CMK (cell line): ENCODE measurements around the gene MFAP2.
"Not testable (repeated sequence)": the region's sequence is repeated elsewhere in the genome, so short reads cannot be mapped to it uniquely, and the experiment has no call there.

Experiments used
- DNase-seq: peaks from one replicate; pipeline ENCODE4 v3.0.0-alpha.2; 2010; ENCODE audit warnings: low read depth

MFAP2 gene

DNA sequence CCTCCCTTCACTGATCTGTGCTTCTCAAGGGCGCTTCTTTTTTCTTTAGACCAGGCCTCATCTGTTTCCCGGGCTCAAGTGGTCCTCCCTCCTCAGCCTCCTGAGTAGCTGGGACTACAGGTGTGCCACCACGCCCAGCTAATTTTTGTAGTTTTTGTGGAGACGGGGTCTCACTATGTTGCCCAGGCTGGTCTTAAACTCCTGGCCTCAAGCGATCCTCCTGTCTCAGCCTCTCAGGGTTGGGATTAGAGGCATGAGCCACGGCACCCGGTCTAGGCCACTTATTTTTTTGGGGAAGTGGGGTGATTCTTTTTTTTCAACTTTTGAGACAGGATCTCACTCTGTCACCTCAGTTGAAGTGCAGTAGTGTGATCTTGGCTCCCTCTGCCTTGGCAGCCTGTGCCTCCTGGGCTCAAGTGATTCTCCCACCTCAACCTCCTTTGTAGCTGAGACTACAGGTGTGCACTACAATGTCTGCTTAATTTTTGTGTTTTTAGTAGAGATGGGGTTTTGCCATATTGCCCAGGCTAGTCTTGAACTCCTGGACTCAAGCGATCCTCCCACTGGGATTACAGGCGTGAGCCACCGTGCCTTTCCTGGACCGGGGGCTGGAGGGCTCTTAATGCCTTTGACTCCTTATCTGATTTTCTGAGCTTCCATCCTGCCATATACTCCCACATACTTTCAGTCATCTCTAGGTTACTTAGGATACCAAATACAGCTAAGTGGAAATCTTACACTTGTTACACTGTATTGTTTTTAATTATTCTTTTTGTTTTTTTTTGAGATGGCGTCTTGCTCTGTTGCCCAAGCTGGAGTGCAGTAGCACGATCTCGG, 18.9 kb downstream of the MFAP2 start:
- no peak for DNase-seq

DNA sequence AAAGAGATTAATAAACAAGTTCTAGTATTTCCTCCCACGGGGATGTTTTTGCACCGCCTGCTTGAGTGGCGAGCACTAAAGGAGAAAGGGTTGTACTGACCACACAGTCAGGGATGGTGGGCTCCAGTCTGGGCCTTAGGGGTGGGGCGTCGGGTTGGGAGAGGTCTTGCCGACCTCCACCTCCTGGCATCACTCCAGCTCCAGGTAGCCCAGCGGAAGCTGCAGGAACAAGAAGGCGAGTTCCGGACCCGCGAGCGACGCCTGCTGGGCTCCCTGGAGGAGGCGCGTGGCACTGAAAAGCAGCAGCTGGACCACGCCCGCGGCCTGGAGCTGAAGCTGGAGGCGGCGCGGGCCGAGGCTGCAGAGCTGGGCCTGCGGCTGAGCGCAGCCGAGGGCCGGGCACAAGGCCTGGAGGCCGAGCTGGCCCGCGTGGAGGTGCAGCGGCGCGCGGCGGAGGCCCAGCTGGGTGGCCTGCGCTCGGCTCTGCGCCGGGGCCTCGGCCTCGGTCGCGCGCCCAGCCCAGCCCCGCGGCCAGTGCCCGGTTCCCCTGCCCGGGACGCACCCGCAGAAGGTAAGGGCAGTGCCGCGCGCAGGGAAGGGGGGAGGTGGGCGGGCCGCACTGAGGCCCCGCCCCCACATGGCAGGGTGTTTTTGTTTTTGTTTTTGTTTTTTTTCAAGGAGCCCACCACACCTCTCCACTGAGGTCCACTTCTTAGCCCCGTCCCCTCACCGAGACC, 19.7 kb downstream of the MFAP2 start:
- DNase-seq: peak; percentile 38

DNA sequence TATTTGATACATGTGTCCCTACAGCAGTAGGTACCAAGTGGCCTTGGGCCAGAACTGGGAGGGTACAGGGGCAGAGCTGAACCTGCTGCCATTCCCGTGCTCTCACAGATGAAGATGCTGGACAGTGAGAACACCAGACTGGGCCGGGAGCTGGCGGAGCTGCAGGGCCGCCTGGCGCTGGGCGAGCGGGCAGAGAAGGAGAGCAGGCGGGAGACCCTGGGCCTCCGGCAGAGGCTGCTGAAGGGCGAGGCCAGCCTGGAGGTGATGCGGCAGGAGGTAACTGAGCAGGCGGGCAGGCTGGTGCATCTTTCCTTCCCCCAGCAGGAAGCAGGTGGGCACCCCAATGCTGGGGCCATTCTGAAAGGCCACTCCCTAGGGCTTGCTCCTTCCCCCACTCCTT, 21.9 kb downstream of the MFAP2 start:
- no peak for DNase-seq

DNA sequence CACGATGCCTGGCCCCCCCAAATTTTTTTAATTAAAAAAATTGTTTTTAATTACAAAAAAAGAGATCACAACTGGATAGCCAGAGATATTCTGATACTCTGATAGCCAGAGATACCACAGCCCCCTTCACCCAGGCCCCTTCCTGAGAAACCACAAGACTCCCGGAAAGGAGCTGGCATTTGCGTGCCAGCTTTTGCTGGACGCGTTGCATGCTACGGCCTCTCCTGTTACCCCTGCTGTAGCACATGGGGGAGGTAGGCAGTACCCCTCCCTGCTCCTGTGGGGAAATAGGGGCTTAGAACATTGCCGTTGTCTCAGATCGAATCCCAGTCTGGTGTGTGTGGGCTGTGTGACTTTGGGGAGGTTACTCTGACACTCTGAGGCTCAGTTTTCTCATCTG, 22.7 kb downstream of the MFAP2 start:
- no peak for DNase-seq

DNA sequence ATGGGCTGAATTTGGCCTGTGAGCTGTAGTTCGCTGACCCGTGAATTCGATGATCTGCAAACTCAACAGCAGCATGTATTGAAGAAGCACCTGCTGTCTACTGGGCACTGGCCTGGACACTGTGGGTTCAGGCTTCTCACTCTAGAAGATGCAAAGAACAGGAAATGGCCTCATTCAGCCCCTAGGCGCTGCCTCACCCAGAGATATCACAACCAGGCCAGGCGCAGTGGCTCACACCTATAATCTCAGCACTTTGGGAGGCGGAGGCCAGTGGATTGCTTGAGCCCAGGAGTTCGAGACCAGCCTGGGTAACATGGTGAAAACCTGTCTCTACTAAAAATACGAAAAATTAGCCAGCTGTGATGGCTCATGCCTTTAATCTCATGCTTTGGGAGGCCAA, 23.6 kb downstream of the MFAP2 start:
- DNase-seq: no peak

DNA sequence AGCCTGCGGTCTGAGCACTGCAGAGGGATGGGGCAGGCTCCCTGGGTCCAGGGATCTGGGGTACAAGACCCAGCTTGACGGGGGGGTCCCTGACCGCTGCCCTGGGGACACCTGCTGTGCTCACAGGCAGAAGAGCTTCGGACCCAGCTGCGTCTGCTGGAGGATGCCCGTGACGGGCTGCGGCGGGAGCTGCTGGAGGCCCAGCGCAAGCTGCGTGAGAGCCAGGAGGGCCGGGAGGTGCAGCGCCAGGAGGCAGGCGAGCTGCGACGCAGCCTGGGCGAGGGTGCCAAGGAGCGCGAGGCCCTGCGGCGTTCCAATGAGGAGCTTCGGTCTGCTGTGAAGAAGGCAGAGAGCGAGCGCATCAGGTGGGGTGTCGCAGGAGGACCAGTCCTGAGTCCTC, 25.2 kb downstream of the MFAP2 start:
- DNase-seq: no peak

DNA sequence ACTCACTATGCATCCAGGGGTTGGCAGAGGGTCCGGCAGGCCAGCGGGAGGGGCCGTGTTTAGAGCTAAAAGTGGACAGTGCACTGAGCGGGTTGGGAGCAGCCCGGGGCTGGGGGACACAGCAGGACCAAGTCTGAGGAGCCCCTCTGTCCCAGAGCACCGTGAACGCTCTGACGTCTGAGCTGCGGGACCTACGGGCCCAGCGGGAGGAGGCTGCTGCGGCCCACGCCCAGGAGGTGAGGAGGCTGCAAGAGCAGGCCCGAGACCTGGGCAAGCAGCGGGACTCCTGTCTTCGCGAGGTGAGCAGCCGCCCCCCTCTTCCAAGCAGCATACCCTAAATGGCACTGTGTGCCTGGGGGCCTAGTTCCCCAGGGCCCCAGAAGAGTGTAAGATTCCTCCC, 25.8 kb downstream of the MFAP2 start:
- no peak for DNase-seq

DNA sequence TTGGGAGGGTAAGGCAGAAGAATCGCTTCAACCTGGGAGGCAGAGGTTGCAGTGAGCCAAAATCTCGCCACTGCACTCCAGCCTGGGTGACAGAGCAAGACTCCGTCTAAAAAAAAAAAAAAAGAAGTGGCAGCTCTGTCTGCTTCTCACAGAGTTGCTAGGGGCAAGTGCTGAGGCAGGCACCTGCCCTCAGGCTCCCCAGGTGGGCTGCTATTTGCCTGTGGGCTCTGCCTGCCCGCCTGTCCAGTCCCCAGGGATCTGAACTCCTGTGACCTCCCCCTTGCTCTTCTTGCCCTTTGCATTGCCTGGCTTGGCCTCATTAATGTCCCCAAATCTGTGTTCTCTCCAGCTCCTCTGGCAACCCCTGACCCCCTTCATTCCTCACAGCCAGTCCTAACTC, 28.0 kb downstream of the MFAP2 start:
- DNase-seq: not testable (repeated sequence)

DNA sequence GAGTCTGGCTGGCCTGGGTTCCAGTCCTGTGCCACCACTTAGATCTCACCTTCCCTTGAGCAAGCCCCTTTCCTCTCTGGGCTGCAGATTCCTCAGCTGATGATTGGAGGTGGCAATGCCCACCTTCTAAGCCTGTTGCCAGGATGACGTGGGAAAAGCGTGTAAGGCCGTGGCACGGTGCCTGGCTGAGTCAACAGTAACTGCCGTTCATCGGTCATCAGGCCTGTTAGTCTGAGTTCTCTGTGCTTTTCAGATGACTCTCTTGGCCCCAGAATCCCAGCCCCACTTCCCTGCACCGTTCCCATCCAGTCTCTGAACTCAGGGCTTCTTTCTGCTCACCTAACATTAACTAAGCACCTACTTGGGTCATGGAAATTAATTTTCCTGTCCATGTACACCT, 31.4 kb downstream of the MFAP2 start:
- not testable (repeated sequence) for DNase-seq

DNA sequence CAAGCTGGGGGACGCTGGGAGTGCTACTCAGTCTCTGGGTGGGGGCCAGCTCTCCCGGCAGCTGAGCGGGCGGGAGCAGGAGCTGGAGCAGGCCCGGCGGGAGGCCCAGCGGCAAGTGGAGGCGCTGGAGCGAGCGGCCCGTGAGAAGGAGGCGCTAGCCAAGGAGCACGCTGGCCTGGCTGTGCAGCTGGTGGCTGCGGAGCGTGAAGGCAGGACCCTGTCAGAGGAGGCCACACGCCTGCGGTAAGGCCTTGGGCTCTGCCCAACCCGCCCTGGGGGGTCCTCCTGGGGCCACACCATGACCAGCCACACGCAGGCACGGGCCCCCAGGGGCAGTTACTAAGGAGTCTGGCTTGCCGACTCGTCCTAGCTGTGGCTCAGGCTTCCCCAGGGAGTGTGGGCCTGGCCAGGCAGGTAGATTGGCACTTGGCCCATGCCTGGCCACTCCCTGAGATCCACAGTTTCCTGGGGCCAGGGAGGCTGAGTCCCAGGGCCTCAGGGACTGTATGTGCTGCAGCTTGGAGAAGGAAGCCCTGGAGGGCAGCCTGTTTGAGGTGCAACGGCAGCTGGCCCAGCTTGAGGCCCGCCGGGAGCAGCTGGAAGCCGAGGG, 32.0 kb downstream of the MFAP2 start:
- not testable (repeated sequence) for DNase-seq

DNA sequence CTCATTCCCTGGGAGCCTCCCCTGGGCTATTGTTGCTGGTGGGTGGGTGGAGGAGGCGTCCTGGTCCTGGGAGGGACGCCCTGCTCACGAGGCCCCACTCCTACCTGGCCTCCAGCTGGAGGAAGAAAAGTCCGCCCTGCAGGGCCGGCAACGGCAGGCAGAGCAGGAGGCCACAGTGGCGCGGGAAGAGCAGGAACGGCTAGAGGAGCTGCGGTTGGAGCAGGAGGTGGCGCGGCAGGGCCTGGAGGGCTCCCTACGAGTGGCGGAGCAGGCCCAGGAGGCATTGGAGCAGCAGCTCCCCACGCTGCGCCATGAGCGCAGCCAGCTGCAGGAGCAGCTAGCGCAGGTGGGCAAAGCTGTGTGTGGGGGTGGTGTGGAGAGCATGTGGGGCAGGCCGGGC, 33.8 kb downstream of the MFAP2 start:
- DNase-seq: no peak

DNA sequence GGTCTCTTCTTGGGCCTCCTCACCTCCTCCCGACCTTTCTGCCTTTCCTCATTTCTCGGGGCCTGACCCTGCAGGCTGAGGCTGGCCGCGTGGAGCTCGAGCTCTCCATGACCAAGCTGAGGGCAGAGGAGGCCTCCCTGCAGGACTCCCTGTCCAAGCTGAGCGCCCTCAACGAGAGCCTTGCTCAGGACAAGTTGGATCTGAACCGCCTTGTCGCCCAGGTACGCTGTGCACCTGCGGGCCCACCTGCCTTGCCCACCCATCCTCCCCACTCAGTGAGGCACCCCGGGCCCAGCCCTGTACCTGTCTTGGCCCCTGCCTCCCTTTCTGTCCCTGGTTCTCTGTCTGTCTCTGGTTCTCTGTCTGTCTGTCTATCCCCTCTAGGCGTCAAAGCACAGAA, 34.2 kb downstream of the MFAP2 start:
- DNase-seq: not testable (repeated sequence)

DNA sequence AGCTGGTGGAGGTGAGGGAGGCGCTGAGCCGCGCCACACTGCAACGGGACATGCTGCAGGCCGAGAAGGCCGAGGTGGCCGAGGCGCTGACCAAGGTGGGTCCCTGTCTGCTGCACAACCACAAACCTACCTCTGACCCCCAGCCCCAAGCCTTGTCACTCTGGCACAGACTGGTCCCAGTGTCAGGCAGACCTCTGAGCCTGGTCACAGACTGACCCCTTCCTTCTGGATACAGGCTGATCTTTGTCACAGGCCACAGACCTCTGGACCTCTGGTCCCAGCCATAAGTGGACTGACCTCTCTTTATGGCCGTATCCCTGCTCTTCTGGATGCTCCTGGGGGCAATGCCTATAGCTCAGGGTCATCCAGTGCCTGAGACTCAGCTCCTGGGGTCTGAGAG, 34.9 kb downstream of the MFAP2 start:
- not testable (repeated sequence) for DNase-seq

DNA sequence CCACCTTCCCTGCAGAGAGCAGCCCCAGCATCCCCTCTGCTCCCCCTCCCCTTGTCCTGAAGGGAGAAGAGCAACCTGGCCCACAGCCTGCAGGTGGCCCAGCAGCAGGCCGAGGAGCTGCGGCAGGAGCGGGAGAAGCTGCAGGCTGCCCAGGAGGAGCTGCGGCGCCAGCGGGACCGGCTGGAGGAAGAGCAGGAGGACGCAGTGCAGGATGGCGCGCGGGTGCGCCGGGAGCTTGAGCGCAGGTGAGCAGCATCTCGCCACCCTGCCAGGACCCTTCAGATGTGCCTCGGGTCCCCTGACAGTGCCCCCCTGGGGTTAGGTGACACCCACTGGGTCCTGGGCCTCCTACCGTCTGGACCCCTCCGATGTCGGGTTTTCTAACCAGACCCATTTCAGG, 36.4 kb downstream of the MFAP2 start:
- no peak for DNase-seq

DNA sequence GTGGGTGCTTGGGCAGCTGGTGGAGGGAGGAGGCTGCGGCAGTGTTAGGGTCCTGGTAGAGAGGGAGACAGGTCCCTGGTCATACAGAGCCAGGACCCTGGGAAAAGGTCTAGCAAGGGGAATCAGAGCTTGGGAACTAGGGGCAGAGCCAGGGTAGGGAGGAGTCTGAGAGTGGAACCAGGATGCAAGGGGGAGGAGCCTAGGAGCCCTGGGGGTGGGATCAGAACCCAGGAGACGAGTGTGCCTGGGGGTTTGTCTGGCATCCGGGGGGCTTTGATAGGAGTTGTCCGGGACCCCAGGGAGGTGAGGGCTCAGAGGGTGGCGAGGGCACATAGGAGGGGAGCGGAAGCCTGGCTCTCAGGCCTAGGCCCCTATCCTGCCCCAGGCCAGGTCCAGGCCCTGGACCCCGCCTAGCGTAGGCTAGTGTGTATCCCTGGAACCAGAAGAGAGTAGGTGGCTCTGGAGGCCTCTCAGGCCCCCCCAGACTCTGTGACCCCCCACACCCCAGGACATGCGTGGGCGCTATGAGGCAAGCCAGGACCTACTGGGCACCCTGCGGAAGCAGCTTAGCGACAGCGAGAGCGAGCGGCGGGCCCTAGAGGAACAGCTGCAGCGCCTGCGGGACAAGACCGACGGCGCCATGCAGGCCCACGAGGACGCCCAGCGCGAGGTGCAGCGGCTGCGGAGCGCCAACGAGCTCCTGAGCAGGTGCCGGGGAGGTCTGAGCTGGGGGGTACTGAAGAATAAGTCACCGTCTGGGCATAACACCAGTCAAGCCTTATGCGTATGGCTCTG, 40.8 kb downstream of the MFAP2 start:
- DNase-seq: not testable (repeated sequence)

DNA sequence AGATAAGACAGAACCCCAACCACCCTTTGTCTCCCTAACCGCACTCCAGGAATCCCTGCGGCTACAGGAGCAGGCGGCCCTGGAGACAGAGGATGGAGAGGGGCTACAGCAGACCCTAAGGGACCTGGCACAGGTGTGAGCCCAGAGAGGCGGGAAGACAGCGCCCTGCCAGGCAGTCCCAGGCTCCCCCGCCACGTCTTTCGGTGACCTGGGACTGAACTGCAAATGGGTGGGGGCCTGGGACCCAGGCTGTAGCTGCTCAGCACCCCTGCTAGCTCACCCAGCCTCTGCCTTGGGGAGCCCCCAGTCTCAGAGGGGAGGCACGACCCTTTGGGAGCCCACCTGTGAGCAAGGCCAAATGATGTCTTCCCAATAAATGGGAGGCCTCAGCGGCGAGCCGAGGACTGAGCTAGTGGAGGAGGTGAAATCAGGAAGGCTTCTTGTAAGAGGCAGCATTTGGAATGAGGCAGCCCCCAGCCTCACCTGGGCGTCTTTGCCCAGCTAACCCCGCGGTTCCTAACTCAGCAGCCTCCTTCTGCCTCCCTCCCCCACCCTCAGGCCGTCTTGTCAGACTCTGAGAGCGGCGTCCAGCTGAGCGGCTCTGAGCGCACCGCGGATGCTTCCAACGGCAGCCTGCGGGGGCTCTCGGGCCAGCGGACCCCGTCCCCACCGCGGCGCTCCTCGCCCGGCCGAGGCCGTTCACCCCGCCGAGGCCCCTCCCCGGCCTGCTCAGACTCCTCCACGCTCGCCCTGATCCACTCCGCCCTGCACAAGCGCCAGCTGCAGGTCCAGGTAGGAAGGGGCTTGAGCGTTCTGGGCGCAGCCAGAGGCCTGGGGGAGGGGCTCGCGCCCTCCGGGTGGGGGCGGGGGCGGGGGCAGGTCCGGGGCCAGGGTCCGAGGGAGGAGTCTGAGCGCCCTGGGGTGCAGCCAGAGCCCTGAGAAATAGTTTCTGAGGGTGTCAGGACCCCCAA, 41.8 kb downstream of the MFAP2 start:
- DNase-seq: no peak

DNA sequence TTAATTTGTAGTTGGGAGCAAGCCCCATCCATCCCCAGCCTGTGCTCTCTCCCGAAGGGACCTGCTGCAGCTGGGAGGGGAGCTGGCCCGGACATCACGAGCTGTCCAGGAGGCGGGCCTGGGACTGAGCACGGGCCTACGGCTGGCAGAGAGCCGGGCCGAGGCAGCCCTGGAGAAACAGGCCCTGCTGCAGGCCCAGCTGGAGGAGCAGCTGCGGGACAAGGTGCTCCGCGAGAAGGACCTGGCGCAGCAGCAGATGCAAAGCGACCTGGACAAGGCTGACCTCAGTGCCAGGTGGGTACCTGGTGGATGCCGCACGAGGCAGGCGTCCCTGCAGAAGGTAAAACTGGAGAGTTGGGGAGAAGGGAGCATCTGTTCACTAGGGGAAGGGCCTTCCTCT, 43.8 kb downstream of the MFAP2 start:
- not testable (repeated sequence) for DNase-seq

DNA sequence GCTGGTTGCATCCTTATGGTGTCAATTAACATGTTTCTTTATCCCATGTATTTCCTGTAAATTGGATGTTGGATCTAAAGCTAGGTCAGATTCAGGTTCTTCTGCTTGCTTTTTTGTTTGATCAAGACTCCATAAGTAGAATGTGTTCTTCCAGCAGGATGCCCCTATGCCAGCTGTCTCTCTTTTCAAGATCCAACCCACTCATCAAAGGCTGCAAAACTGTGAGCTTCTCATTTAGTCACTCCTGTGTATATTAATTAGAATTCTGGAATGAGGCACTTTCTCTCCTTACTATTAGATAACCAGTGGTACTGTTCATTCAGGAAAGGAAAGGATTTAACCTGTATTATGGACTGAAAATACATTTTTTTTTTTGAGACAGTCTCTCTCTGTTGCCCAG, 46.5 kb downstream of the MFAP2 start:
- DNase-seq: not testable (repeated sequence)

DNA sequence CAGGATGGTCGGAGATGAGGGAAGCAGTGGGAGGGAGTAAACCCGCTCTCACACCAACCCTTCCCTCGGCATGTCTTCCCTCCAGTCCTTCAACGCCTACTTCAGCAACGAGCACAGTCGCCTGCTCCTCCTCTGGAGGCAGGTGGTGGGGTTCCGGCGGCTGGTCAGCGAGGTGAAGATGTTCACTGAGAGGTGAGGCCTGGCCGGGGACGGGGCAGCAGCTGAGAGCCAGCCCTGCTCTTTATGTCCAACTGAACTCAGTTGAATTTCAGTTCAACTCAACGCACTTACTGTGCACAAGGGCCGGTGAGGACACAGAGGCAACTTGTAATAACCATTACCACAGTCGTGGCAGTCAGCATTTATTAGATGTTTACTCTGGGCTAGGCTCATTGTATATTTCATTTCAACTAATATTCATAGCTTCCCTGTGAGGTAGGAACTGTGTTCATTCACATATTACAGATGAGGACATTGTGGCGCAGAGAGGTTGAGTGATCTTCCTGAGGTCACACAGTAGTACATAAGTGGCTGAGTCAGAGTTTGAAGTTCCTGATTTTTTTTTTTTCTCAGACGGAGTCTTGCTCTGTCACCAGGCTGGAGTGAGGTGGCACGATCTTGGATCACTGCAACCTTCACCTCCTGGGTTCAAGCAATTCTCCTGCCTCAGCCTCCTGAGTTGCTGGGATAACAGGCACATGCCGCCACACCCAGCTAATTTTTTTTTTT, 49.0 kb downstream of the MFAP2 start:
- not testable (repeated sequence) for DNase-seq
